H1 (cell line): Measurements from ENCODE around the gene OR51I1. TPM values are rescaled to one million over a fixed set of nuclear protein-coding genes. Genes with fewer than 3 reads are reported as not detected.

ENCODE experiments used
- CTCF ChIA-PET: fragments of 300-600 bp; sonication (Branson Sonifier 250); formaldehyde crosslinking; loops from one replicate; lab custom pipeline; 2021; ENCODE audit not compliant: partially characterized antibody; lab: Charles Lee
- POLR2A ChIA-PET: fragments of 300-600 bp; sonication (Branson Sonifier 250); formaldehyde crosslinking; loops from one replicate; lab custom pipeline; 2021; ENCODE audit warnings: inconsistent platforms; ENCODE audit not compliant: partially characterized antibody; lab: Charles Lee
- DNase-seq, 2 experiments: peaks; one replicate each; pipeline versions ENCODE4 v3.0.0 to v3.0.0-alpha.2; 2010 to 2022; ENCODE audit warnings: low spot score in 2 of 2, low read depth in 1 of 2, mixed read lengths in 1 of 2
- FAIRE-seq: peaks from 2 replicates; lab custom pipeline; 2011; peaks lifted over from hg19 to GRCh38; lab: Jason Lieb, UNC
- H2AFZ ChIP-seq: 2 replicates; pipeline ENCODE4 v1.8.1; 2012; ENCODE audit warnings: low read length, inconsistent platforms
- H2AK5ac ChIP-seq: 2 replicates; pipeline ENCODE4 v1.6.1; 2013; ENCODE audit warnings: low read depth, low read length
- H2BK120ac ChIP-seq: replicated peaks from 2 replicates; pipeline ENCODE3; 2013; ENCODE audit warnings: low read depth, low read length, inconsistent platforms
- H2BK12ac ChIP-seq: 2 replicates; pipeline ENCODE4 v1.6.1; 2013; ENCODE audit warnings: low read depth, low read length
- H2BK15ac ChIP-seq: 2 replicates; pipeline ENCODE4 v1.6.1; 2013; ENCODE audit warnings: low read length
- H2BK20ac ChIP-seq: 2 replicates; pipeline ENCODE4 v1.6.1; 2013; ENCODE audit warnings: low read length
- H2BK5ac ChIP-seq: 2 replicates; pipeline ENCODE4 v1.6.1; 2013; ENCODE audit warnings: low read depth, low read length
- H3K14ac ChIP-seq: 2 replicates; pipeline ENCODE4 v1.6.1; 2013; ENCODE audit warnings: inconsistent platforms; ENCODE audit not compliant: insufficient read length
- H3K18ac ChIP-seq: 2 replicates; pipeline ENCODE4 v1.6.1; 2013; ENCODE audit warnings: low read length; ENCODE audit errors: extremely low read depth
- H3K23ac ChIP-seq: 2 replicates; pipeline ENCODE4 v1.6.1; 2013; ENCODE audit warnings: inconsistent platforms; ENCODE audit not compliant: insufficient read length
- H3K23me2 ChIP-seq: 2 replicates; pipeline ENCODE4 v1.6.1; 2013; ENCODE audit warnings: low read depth, low read length
- H3K27ac ChIP-seq: 2 replicates; pipeline ENCODE4 v1.6.1; 2011; ENCODE audit warnings: low read depth, low read length, inconsistent platforms
- H3K27me3 ChIP-seq, 4 experiments: replicated peaks in 1 of 4; 1 replicate in 1 of 4; 2 replicates in 3 of 4; pipeline versions ENCODE4 v1.6.1 to v1.8.1; 2011 to 2013; ENCODE audit warnings: low read length in 3 of 4, mild to moderate bottlenecking in 3 of 4, inconsistent platforms in 2 of 4, mixed read lengths in 2 of 4, moderate library complexity in 1 of 4; ENCODE audit not compliant: control insufficient read depth in 3 of 4, insufficient read depth in 3 of 4; ENCODE audit errors: extremely low read depth in 1 of 4
- H3K36me3 ChIP-seq, 4 experiments: 2 replicates each; pipeline versions ENCODE4 v1.6.1 to v1.8.1; 2011 to 2013; ENCODE audit warnings: mild to moderate bottlenecking in 4 of 4, low read length in 3 of 4, moderate library complexity in 2 of 4, control low read depth in 1 of 4, inconsistent platforms in 1 of 4; ENCODE audit not compliant: insufficient read depth in 4 of 4, control insufficient read depth in 2 of 4
- H3K4ac ChIP-seq: replicated peaks from 2 replicates; pipeline ENCODE3; 2013; ENCODE audit warnings: low read length, low read depth, mixed read lengths, inconsistent platforms; ENCODE audit not compliant: insufficient read length
- H3K4me1 ChIP-seq, 4 experiments: replicated peaks in 1 of 4; 1 replicate in 1 of 4; 2 replicates in 3 of 4; pipeline versions ENCODE4 v1.6.1 to v1.8.1; 2011 to 2013; ENCODE audit warnings: low read length in 3 of 4, inconsistent platforms in 2 of 4, mixed read lengths in 1 of 4; ENCODE audit not compliant: insufficient read depth in 4 of 4, control insufficient read depth in 3 of 4
- H3K4me2 ChIP-seq, 2 experiments: 2 replicates each; pipeline versions ENCODE4 v1.6.1 to v1.8.1; 2011 to 2013; ENCODE audit warnings: low read depth in 2 of 2, low read length in 2 of 2, control low read depth in 1 of 2, inconsistent platforms in 1 of 2, mild to moderate bottlenecking in 1 of 2; ENCODE audit not compliant: insufficient read depth in 1 of 2
- H3K4me3 ChIP-seq, 4 experiments: fragments of 200-600, 300-600 bp in 1 of 4; sonication (generic), shearing (Covaris generic), sonication (Bioruptor Twin) in 1 of 4; 2 replicates each; pipeline versions ENCODE4 v1.5.1 to v1.8.1; 2011 to 2016; ENCODE audit warnings: low read length in 4 of 4, low read depth in 3 of 4, control low read depth in 2 of 4, inconsistent platforms in 2 of 4, mild to moderate bottlenecking in 2 of 4, mixed read lengths in 1 of 4, moderate library complexity in 1 of 4; ENCODE audit not compliant: insufficient read depth in 2 of 4; ENCODE audit errors: extremely low read depth in 1 of 4
- H3K56ac ChIP-seq: replicated peaks from 2 replicates; pipeline ENCODE3; 2013; ENCODE audit warnings: low read depth, mild to moderate bottlenecking, mixed read lengths, low read length, inconsistent platforms; ENCODE audit not compliant: insufficient read length
- H3K79me1 ChIP-seq: 2 replicates; pipeline ENCODE4 v1.6.1; 2013; ENCODE audit warnings: low read depth, low read length, control low read depth
- H3K79me2 ChIP-seq, 2 experiments: 2 replicates each; pipeline versions ENCODE4 v1.6.1 to v1.8.1; 2012 to 2013; ENCODE audit warnings: low read length in 2 of 2, mild to moderate bottlenecking in 2 of 2, inconsistent platforms in 1 of 2; ENCODE audit not compliant: insufficient read depth in 2 of 2, control insufficient read depth in 1 of 2
- H3K9ac ChIP-seq, 4 experiments: replicated peaks in 1 of 4; 1 replicate in 1 of 4; 2 replicates in 3 of 4; pipeline versions ENCODE4 v1.6.1 to v1.8.1; 2011 to 2013; ENCODE audit warnings: low read depth in 3 of 4, low read length in 3 of 4, control low read depth in 2 of 4, mild to moderate bottlenecking in 2 of 4, moderate library complexity in 2 of 4, inconsistent platforms in 1 of 4; ENCODE audit errors: extremely low read depth in 1 of 4
- H3K9me3 ChIP-seq, 2 experiments: 2 replicates each; pipeline versions ENCODE4 v1.6.1 to v1.8.1; 2012 to 2013; ENCODE audit warnings: mild to moderate bottlenecking in 2 of 2, moderate library complexity in 2 of 2, control low read depth in 1 of 2, inconsistent platforms in 1 of 2, low read depth in 1 of 2, low read length in 1 of 2, mixed read lengths in 1 of 2; ENCODE audit not compliant: insufficient read depth in 2 of 2
- H4K20me1 ChIP-seq, 2 experiments: replicated peaks in 1 of 2; 2 replicates each; pipeline versions ENCODE3 to v1.8.1; 2011 to 2013; ENCODE audit warnings: inconsistent platforms in 2 of 2, low read length in 2 of 2, mild to moderate bottlenecking in 1 of 2; ENCODE audit not compliant: insufficient read depth in 2 of 2, control insufficient read depth in 1 of 2
- H4K5ac ChIP-seq: 2 replicates; pipeline ENCODE4 v1.6.1; 2013; ENCODE audit warnings: low read length, low read depth, mixed read lengths, inconsistent platforms; ENCODE audit not compliant: insufficient read length
- H4K8ac ChIP-seq: 2 replicates; pipeline ENCODE4 v1.8.0; 2013; ENCODE audit warnings: mild to moderate bottlenecking, moderate library complexity, low read length, inconsistent platforms; ENCODE audit not compliant: insufficient read depth; ENCODE audit errors: extremely low read depth
- H4K91ac ChIP-seq: replicated peaks from 2 replicates; pipeline ENCODE3; 2013; ENCODE audit warnings: low read length, mixed read lengths, inconsistent platforms; ENCODE audit not compliant: insufficient read length
- BCL11A ChIP-seq, 2 experiments: IDR thresholded peaks; one replicate each; pipeline ENCODE4 v1.6.1; 2011; ENCODE audit warnings: low read depth in 2 of 2, low read length in 2 of 2, mild to moderate bottlenecking in 2 of 2
- BRCA1 ChIP-seq: IDR thresholded peaks from 2 replicates; pipeline ENCODE4 v1.6.1; 2012; ENCODE audit warnings: low read depth, low read length, improper control_type of control experiment
- CBX8 ChIP-seq: fragments of 300-800, 300-1000 bp; sonication (generic); IDR thresholded peaks from 2 replicates; pipeline ENCODE4 v1.7.1; 2016; ENCODE audit warnings: low read depth, low read length, borderline replicate concordance
- CHD2 ChIP-seq: IDR thresholded peaks from 2 replicates; pipeline ENCODE4 v1.6.1; 2012; ENCODE audit warnings: low read length, improper control_type of control experiment
- GABPA ChIP-seq: IDR thresholded peaks from 2 replicates; pipeline ENCODE4 v1.6.1; 2011; ENCODE audit warnings: mild to moderate bottlenecking, low read length, moderate library complexity, borderline replicate concordance; ENCODE audit not compliant: insufficient read depth
- GTF2F1 ChIP-seq: IDR thresholded peaks from 2 replicates; pipeline ENCODE4 v1.6.1; 2012; ENCODE audit warnings: low read depth, low read length, improper control_type of control experiment, borderline replicate concordance
- JUN ChIP-seq: IDR thresholded peaks from 2 replicates; pipeline ENCODE4 v1.6.1; 2011; ENCODE audit warnings: low read depth, mild to moderate bottlenecking, improper control_type of control experiment, low read length
- MAFK ChIP-seq: IDR thresholded peaks from 2 replicates; pipeline ENCODE4 v1.6.1; 2012; ENCODE audit warnings: low read depth, mild to moderate bottlenecking, improper control_type of control experiment, low read length
- POLR2A ChIP-seq, 2 experiments: IDR thresholded peaks; 1 replicate in 1 of 2; 2 replicates in 1 of 2; pipeline ENCODE4 v1.6.1; 2011; ENCODE audit warnings: low read depth in 2 of 2, low read length in 2 of 2, mild to moderate bottlenecking in 2 of 2; ENCODE audit errors: control extremely low read depth in 1 of 2
- RFX5 ChIP-seq: IDR thresholded peaks from 2 replicates; pipeline ENCODE4 v1.6.1; 2011; ENCODE audit warnings: low read depth, low read length, improper control_type of control experiment, borderline replicate concordance
- RXRA ChIP-seq: IDR thresholded peaks from 2 replicates; pipeline ENCODE4 v1.6.1; 2011; ENCODE audit warnings: low read depth, mild to moderate bottlenecking, low read length, moderate library complexity; ENCODE audit not compliant: insufficient read depth
- SIRT6 ChIP-seq: IDR thresholded peaks from one replicate; pipeline ENCODE4 v1.7.1; 2012; ENCODE audit warnings: low read length, inconsistent platforms
- WGBS, 2 experiments: shearing (Covaris generic) in 1 of 2; methylation state at CpG; one replicate each; pipeline versions ENCODE4 v1.1.6 to v1.1.7; 2013 to 2015; ENCODE audit warnings: low lambda C conversion rate in 2 of 2, mixed read lengths in 2 of 2, inconsistent platforms in 1 of 2, low coverage in 1 of 2, missing lambda C conversion rate in 1 of 2; ENCODE audit not compliant: insufficient replicate concordance in 2 of 2, insufficient coverage in 1 of 2, insufficient read length in 1 of 2; ENCODE audit errors: extremely low coverage in 1 of 2, missing lambda C conversion rate in 1 of 2; 5-methylcytosine and 5-hydroxymethylcytosine counted together
- polyA plus RNA-seq, 7 experiments: library from polyadenylated mRNA; depleted of rRNA in 3 of 7; stranded (reverse) in 5 of 7; unstranded in 2 of 7; fragments of >200 nt in 5 of 7; fragments of 200-250 nt in 2 of 7; gene quantifications; 1 replicate in 5 of 7; 2 replicates in 1 of 7; 4 replicates in 1 of 7; pipeline versions ENCODE4 v1.2.1 to v1.2.3, GENCODE V29; 2011 to 2013; ENCODE audit warnings: missing spikeins in 2 of 7, mixed read lengths in 2 of 7
- total RNA-seq: library from RNA; stranded (reverse); fragmentation: NEBNext Ultra II Directional; extraction: Animal tissue kit (Norgen Biotek cat#: 25700); gene quantifications from 2 replicates; pipeline ENCODE4 v1.2.1, GENCODE V29; 2021
- TF ChIP-seq, protein P1 (sequence below): IDR thresholded peaks from 2 replicates; pipeline ENCODE4 v1.6.1; 2011; ENCODE audit warnings: low read length, improper control_type of control experiment

Gene OR51I1
- total and polyA plus RNA-seq, 2 of the 8 experiments (the other 6 are each of a cell fraction or from before 2014, with no cell fraction given): not detected

DNA sequence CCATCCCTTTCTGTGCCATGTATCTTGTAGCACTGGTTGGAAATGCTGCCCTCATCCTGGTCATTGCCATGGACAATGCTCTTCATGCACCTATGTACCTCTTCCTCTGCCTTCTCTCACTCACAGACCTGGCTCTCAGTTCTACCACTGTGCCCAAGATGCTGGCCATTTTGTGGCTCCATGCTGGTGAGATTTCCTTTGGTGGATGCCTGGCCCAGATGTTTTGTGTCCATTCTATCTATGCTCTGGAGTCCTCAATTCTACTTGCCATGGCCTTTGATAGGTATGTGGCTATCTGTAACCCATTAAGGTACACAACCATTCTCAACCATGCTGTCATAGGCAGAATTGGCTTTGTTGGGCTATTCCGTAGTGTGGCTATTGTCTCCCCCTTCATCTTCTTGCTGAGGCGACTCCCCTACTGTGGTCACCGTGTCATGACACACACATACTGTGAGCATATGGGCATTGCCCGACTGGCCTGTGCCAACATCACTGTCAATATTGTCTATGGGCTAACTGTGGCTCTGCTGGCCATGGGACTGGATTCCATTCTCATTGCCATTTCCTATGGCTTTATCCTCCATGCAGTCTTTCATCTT is 47.6 kb upstream of the OR51I1 start:
- no peak overlapping the region for H2BK12ac ChIP-seq
- H2BK120ac ChIP-seq: no peak overlapping the region
- H2BK20ac ChIP-seq: no peak overlapping the region
- H4K5ac ChIP-seq: no peak overlapping the region
- DNase-seq (no peak), FAIRE-seq (no peak)
- no peaks in the 10 kb centered on the region for H3K9me3 ChIP-seq
- H3K23me2 ChIP-seq: no peaks in the 10 kb centered on the region
- POLR2A ChIA-PET: no interaction called here
- H3K27me3 ChIP-seq: no peaks in the 10 kb centered on the region
- no peak overlapping the region for H3K4me2 ChIP-seq
- H3K14ac ChIP-seq: no peak overlapping the region
- H3K27ac ChIP-seq: no peak overlapping the region
- H3K79me2 ChIP-seq: no peaks in the 10 kb centered on the region
- no peak overlapping the region for H2BK5ac ChIP-seq
- CTCF ChIA-PET: interaction anchor here (1.2 kb wide), 1 partner anchor 12 kb away, joined by 4 read pairs; no protein-coding TSS in a partner anchor
- no peak overlapping the region for H4K91ac ChIP-seq
- H3K79me1 ChIP-seq: no peaks in the 10 kb centered on the region
- H3K4me1 ChIP-seq: no peaks in the 10 kb centered on the region
- no peak overlapping the region for H4K8ac ChIP-seq
- H3K4me3 ChIP-seq: no peak overlapping the region
- no peak overlapping the region for H2AK5ac ChIP-seq
- H4K20me1 ChIP-seq: no peaks in the 10 kb centered on the region
- no peak overlapping the region for H2AFZ ChIP-seq
- no peak overlapping the region for H3K4ac ChIP-seq
- H3K36me3 ChIP-seq: no peaks in the 10 kb centered on the region
- H3K56ac ChIP-seq: no peak overlapping the region
- H2BK15ac ChIP-seq: no peak overlapping the region
- no peak overlapping the region for H3K23ac ChIP-seq
- no peak overlapping the region for H3K18ac ChIP-seq
- H3K9ac ChIP-seq: no peak overlapping the region
- 84% methylated on average over 4 of the region's 4 CpGs; no CpG with 5 or more reads in 1 of the 2 experiments for WGBS, 2 experiments
- no peak for TF ChIP-seq SIRT6
- no peak for TF ChIP-seq RFX5
- TF ChIP-seq POLR2A (IDR thresholded peaks at IDR 0.05; ENCODE audit: control extremely low read depth in 1 of 2, low read depth in 2 of 2, low read length in 2 of 2): no peak
- TF ChIP-seq MAFK: no peak
- no peak for TF ChIP-seq BRCA1
- no peak for TF ChIP-seq BCL11A (IDR thresholded peaks at IDR 0.05; ENCODE audit: low read depth in 2 of 2, low read length in 2 of 2)
- TF ChIP-seq CHD2: no peak
- TF ChIP-seq RXRA: no peak
- no peak for TF ChIP-seq CBX8
- no peak for TF ChIP-seq JUN
- TF ChIP-seq GTF2F1: no peak
- TF ChIP-seq GABPA: no peak
- TF ChIP-seq, protein P1, sequence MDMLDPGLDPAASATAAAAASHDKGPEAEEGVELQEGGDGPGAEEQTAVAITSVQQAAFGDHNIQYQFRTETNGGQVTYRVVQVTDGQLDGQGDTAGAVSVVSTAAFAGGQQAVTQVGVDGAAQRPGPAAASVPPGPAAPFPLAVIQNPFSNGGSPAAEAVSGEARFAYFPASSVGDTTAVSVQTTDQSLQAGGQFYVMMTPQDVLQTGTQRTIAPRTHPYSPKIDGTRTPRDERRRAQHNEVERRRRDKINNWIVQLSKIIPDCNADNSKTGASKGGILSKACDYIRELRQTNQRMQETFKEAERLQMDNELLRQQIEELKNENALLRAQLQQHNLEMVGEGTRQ: no peak
